Measurements from ENCODE around the gene RHOF. TPM values are rescaled to one million over a fixed set of nuclear protein-coding genes. Genes with fewer than 3 reads are reported as not detected.

The RHOF gene
- total and polyA plus RNA-seq, 2 of the 13 experiments (the other 11 are each of a cell fraction or from before 2014, with no cell fraction given): 14.6 to 32.2 TPM

DNA sequence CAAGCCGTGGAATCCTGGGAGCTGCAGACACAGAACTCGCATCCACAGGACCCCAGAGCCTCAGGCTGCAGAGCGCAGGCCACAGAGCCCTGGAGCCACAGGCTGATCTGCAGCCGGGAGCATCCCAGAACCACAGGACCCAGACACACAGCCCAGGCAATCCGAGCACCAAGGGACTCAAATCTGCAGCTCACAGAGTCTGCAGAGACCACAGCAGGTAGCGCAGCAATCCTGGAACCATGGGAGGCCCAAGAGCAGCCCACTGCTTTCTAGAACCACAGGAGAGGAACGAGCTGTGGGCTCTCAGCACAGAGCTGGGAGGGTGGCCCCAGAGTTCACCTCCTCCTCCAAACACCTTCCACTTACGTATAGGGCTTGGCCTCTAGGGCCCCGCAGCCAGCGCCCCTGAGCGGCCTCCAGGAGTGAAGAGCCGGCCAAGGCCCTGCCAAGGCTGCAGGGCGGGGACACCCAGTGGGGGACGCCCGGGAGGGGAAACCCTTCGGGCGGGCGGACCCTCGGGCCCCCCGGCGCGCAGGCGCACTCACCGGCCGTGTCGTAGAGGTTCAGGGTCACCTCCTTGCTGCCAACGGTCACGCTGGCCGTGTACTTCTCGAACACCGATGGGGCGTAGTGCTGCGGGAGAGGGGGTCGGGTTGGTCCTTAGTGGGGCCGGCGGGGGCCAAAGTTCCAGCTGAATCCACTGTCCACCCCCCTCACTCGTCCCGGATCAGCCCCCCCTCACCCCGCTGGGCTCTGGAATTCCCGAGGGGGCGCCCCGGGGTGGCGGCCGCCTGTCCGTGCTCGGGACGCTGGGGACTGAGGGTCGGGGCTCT is 665 bp downstream of the RHOF start:
- ChIA-PET CTCF (ENCODE audit: low intra/inter-chr PET ratio, low total read pairs) (interaction anchor here (2.6 to 3.9 kb wide), 4 partner anchors 15 to 96 kb away, joined by 12 to 89 read pairs (median 44); partner anchors contain the start of gene PSMD9), POLR2A (interaction anchor here (0.9 to 14.0 kb wide), 8 partner anchors 8 to 106 kb away, joined by 3 to 393 read pairs (median 4); partner anchors contain the start of gene SETD1B)
- H3K79me2 ChIP-seq (ENCODE audit: insufficient read depth, low read length): peaks cover 46% of the 10 kb centered on the region
- peak overlapping the region; percentile 95 for H3K4me2 ChIP-seq (ENCODE audit: low read depth, low read length)
- H3K9me3 ChIP-seq (ENCODE audit: low read length): no peaks in the 10 kb centered on the region
- H3K9ac ChIP-seq (ENCODE audit: insufficient read depth, low read depth, low read length): peak overlapping the region; percentile 82
- H3K4me3 ChIP-seq (replicated peaks in 1 of 3; ENCODE audit: insufficient read depth in 1 of 3, low read depth in 2 of 3, low read length in 3 of 3): peak overlapping the region; percentile 71 to 79 (median 71)
- ATAC-seq (peak; percentile 23), FAIRE-seq (peak; percentile 62), DNase-seq (ENCODE audit: low spot score) (peak; percentile 62)
- H4K20me1 ChIP-seq (ENCODE audit: insufficient read depth, low read length): peaks cover 11% of the 10 kb centered on the region; the same call in 1 of the 2 replicates
- no peak overlapping the region for H2AFZ ChIP-seq (ENCODE audit: low read length)
- peaks cover 0 to 3% of the 10 kb centered on the region in 2 experiments; a peak in 3 of 5 replicates for H3K36me3 ChIP-seq (replicated peaks in 1 of 2; ENCODE audit: control insufficient read depth in 1 of 2, insufficient read depth in 2 of 2, low read length in 2 of 2)
- 0% methylated on average over 5 of the region's 48 CpGs for WGBS (ENCODE audit: low lambda C conversion rate)
- in situ Hi-C loops (cut with HindIII; ENCODE audit: extremely low pct_ligation_motif_present, low pct_unique_long_range_greater_than_20kb) (loop anchor here (5.0 kb wide), 1 partner anchor 94 kb away; the partner anchor contains the start of gene PSMD9), intact Hi-C loops (cut with micrococcal nuclease; ENCODE audit: unreplicated experiment) (loop anchor here (5.0 kb wide), 1 partner anchor 96 kb away; no protein-coding TSS in a partner anchor)
- H3K4me1 ChIP-seq (ENCODE audit: insufficient read depth, low read length): peaks cover 92% of the 10 kb centered on the region
- H3K27me3 ChIP-seq (ENCODE audit: control insufficient read depth in 1 of 2, insufficient read depth in 2 of 2, low read length in 2 of 2): no peaks in the 10 kb centered on the region
- BruUV-seq (replicated peaks): TSS peak; percentile 1
- peak overlapping the region; percentile 85 for H3K27ac ChIP-seq (ENCODE audit: extremely low read length, insufficient read depth, low read length)
- TF ChIP-seq ELF4 (CRISPR knock-in tag; IDR thresholded peaks at IDR 0.05; ENCODE audit: borderline replicate concordance): no peak
- peak; percentile 68; the same call in 1 of the 2 replicates for TF ChIP-seq ZBTB7A (CRISPR knock-in tag; IDR thresholded peaks at IDR 0.05)
- no peak for TF ChIP-seq ZNF530 (CRISPR knock-in tag; IDR thresholded peaks at IDR 0.05; ENCODE audit: low read depth)
- TF ChIP-seq ZNF501 (CRISPR knock-in tag; IDR thresholded peaks at IDR 0.05): peak; percentile 75
- TF ChIP-seq, protein P1, sequence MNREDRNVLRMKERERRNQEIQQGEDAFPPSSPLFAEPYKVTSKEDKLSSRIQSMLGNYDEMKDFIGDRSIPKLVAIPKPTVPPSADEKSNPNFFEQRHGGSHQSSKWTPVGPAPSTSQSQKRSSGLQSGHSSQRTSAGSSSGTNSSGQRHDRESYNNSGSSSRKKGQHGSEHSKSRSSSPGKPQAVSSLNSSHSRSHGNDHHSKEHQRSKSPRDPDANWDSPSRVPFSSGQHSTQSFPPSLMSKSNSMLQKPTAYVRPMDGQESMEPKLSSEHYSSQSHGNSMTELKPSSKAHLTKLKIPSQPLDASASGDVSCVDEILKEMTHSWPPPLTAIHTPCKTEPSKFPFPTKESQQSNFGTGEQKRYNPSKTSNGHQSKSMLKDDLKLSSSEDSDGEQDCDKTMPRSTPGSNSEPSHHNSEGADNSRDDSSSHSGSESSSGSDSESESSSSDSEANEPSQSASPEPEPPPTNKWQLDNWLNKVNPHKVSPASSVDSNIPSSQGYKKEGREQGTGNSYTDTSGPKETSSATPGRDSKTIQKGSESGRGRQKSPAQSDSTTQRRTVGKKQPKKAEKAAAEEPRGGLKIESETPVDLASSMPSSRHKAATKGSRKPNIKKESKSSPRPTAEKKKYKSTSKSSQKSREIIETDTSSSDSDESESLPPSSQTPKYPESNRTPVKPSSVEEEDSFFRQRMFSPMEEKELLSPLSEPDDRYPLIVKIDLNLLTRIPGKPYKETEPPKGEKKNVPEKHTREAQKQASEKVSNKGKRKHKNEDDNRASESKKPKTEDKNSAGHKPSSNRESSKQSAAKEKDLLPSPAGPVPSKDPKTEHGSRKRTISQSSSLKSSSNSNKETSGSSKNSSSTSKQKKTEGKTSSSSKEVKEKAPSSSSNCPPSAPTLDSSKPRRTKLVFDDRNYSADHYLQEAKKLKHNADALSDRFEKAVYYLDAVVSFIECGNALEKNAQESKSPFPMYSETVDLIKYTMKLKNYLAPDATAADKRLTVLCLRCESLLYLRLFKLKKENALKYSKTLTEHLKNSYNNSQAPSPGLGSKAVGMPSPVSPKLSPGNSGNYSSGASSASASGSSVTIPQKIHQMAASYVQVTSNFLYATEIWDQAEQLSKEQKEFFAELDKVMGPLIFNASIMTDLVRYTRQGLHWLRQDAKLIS (CRISPR knock-in tag; IDR thresholded peaks at IDR 0.05): no peak
- TF ChIP-seq NFKB2 (CRISPR knock-in tag; IDR thresholded peaks at IDR 0.05; ENCODE audit: borderline replicate concordance): peak; percentile 37; the same call in 1 of the 2 replicates
- 0 out of 2 replicates have a peak, but pooled peaks have one; percentile 9 for TF ChIP-seq ERF (CRISPR knock-in tag; IDR thresholded peaks at IDR 0.05)
- peak; percentile 98 for TF ChIP-seq HIVEP1 (CRISPR knock-in tag; IDR thresholded peaks at IDR 0.05)
- TF ChIP-seq ZNF264 (CRISPR knock-in tag; IDR thresholded peaks at IDR 0.05): 0 out of 2 replicates have a peak, but pooled peaks have one; percentile 9
- TF ChIP-seq ZNF670 (CRISPR knock-in tag; IDR thresholded peaks at IDR 0.05; ENCODE audit: borderline replicate concordance): 0 out of 2 replicates have a peak, but pooled peaks have one; percentile 18
- no peak for TF ChIP-seq GPN1 (CRISPR knock-in tag; IDR thresholded peaks at IDR 0.05; ENCODE audit: borderline replicate concordance)
- TF ChIP-seq, protein P2, sequence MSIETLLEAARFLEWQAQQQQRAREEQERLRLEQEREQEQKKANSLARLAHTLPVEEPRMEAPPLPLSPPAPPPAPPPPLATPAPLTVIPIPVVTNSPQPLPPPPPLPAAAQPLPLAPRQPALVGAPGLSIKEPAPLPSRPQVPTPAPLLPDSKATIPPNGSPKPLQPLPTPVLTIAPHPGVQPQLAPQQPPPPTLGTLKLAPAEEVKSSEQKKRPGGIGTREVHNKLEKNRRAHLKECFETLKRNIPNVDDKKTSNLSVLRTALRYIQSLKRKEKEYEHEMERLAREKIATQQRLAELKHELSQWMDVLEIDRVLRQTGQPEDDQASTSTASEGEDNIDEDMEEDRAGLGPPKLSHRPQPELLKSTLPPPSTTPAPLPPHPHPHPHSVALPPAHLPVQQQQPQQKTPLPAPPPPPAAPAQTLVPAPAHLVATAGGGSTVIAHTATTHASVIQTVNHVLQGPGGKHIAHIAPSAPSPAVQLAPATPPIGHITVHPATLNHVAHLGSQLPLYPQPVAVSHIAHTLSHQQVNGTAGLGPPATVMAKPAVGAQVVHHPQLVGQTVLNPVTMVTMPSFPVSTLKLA (IDR thresholded peaks at IDR 0.05): no peak
- TF ChIP-seq ZNF232 (CRISPR knock-in tag; IDR thresholded peaks at IDR 0.05; ENCODE audit: borderline replicate concordance): 0 out of 2 replicates have a peak, but pooled peaks have one; percentile 7
- TF ChIP-seq, protein P3, sequence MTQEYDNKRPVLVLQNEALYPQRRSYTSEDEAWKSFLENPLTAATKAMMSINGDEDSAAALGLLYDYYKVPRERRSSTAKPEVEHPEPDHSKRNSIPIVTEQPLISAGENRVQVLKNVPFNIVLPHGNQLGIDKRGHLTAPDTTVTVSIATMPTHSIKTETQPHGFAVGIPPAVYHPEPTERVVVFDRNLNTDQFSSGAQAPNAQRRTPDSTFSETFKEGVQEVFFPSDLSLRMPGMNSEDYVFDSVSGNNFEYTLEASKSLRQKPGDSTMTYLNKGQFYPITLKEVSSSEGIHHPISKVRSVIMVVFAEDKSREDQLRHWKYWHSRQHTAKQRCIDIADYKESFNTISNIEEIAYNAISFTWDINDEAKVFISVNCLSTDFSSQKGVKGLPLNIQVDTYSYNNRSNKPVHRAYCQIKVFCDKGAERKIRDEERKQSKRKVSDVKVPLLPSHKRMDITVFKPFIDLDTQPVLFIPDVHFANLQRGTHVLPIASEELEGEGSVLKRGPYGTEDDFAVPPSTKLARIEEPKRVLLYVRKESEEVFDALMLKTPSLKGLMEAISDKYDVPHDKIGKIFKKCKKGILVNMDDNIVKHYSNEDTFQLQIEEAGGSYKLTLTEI (CRISPR knock-in tag; conservative IDR thresholded peaks at IDR 0.05): no peak
- TF ChIP-seq HOXA3 (CRISPR knock-in tag; IDR thresholded peaks at IDR 0.05): 0 out of 2 replicates have a peak, but pooled peaks have one; percentile 19

Data from HepG2 (cell line).